Measurements from ENCODE around the gene ZNF536.

ZNF536 gene

DNA sequence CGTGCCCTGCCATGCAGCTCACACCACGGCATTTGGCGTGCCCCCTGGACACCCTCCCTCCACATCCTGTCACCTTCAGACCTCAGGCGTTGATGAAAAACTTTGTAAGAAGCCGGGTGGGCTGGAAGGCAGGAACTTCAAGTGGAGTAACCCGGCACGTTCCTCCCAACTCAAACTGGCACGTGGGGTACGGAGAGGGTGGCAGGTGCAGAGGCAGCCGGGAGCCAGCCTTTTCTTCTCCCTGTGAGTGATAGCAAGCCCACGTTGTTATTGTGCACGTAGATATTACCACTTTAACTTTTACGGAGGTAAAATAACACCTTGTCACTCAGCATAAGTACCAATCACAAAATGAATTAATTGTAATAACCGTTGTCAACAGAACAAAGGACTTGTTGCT lies 198.0 kb downstream of the ZNF536 start:
- peak in 1 of 3 experiments; percentile 3 for DNase-seq

DNA sequence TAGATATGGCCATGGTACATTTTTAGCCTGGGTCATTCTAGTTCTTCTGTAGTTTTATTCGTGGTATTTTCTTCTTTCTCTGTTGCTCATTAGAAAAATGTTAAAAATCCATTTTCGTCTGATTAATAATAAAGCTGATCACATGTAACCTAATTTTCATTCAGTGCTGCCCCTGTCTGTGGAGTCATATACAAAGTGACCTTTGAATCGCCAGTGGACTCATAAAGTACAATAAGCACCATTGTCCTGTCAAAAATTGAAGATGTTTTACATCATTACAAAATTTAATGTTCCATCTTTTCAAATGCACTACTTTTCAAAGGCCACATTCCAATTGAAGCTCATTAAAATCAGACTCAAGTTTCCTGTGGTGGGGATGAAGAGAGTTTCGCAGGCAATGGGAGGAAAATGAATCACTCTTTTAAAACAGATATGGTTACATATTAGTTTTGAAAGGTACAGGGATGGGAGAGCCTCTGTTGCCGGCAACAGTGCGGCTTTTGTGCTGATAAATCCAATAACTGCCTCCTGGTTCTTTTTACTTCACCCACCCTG lies 205.4 kb downstream of the ZNF536 start:
- DNase-seq = no peak

DNA sequence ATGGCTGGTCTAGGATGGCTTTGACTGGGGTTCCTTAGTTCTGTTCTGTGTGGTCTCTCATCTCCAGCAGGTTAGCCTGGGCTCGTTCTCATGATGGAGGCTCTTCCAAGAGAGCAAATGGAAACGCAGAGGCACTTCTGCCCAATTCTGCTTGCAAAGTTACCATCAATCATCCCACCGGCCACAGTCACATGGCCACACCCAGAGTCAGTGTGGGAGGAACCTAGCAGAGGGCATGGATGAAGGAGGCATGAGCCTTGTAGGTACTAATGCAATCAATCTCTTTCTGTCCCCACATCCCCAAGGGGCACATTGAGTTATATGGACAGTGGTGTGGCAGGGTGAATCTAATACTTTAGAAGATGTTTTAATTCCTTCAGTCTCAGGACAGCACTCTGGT lies 207.2 kb downstream of the ZNF536 start:
- DNase-seq = no peak

DNA sequence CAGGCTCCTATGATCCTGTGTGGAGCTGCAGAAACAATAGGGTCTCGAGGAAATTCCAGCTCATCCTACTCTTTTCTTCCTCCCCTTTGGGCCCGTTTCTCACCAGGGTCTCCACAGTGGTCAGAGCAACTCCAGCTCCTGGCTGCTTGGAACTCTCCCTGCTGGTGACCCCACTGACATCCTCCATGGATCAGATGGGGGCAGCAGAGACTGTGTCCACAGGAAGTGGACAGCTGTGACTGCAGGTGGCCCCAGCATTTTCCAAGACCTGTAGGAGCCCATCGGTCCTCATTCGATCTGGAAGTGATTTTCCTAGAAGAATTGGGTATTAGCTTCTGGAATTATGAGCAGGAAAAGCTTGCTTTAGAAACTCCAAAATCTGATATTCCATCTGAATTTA lies 208.5 kb downstream of the ZNF536 start:
- DNase-seq = no peak

DNA sequence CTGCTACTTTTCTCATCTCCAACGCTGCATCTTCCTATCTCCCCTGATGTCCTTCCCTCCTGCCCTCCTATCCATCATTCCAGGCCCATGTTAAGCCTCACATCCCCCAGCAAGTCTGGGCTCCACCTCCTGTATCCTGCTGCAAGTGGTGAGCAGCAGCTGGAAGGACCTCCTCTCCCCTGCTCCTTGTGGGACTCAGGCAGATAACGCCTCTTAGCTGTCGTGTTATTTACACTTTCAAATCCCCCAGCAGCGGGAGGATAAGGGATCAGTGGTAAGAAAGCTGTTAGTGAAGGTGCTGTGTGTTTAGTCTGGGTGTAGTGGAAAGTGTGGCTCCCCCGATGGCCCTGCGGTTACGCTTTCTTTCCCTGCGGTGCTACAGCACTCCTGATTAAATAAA lies 211.9 kb downstream of the ZNF536 start:
- DNase-seq = no peak

DNA sequence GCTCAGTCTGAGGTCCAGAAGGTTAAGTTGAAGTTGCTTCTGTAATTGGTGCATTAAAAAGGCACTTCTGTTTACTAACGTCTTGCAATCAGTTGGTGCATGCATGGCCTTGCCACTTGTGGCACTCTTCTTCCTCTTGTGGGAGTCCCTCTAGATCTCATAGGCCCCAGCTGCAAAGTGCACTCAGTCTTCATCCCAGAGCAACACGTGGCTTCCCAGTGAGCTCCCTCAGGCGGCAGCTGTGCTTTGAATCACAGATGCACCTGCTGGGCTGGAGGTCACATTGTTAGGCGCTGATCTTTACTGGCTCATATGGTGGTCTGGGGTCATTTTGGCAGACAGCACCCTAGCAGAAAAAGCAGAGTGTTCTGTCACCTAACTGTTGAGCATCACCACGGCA lies 215.7 kb downstream of the ZNF536 start:
- DNase-seq = no peak

DNA sequence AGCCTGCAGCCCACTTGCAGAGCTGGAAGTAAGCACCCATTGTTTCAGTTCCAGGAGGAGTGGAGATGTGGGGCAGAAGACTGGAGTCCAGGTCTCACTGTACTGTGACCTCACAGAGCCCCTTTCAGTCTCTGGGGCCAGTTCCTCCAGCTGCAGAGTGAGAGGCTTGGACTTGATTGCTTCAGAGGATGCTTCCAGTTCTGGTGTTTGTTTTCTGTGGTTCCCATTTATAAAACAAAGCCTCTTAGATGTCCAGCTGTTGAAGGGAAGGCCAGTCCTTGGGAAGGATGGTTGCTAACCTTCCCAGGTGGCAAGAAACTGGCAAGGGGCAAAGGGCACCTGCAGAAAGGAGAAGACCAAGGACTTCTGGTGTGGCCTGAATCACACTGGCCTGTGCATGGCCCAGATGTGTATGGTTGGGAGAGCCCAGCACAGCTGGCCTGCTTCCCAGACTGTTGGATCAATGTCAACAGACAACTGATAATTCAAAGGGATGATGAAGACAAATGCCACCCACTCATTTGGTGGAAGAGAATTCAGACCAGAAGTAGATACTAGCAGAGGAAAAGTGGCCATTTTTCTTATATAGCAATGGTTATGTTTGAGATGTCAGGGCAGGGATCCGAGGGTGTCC lies 218.5 kb downstream of the ZNF536 start:
- no peak for DNase-seq

DNA sequence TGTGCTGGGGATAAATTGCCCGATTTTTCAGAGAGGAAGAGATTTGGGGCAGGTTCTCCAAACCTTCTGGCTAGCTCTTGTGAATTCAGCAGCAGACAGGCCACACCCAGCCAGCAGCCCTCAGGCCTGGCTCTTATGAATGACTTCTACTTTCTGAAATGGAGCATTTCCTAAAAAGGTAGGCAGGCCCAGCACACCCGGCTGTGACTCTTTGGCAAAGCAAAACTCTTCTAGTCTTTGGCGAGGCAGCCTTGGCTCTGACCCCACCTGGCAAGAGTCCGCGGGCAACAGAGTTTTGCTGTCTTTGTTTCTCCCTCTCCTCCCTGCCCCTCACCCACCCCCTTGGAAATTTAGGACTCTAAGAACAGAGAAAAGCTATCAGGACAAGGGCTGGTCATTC lies 221.2 kb downstream of the ZNF536 start:
- DNase-seq = no peak

DNA sequence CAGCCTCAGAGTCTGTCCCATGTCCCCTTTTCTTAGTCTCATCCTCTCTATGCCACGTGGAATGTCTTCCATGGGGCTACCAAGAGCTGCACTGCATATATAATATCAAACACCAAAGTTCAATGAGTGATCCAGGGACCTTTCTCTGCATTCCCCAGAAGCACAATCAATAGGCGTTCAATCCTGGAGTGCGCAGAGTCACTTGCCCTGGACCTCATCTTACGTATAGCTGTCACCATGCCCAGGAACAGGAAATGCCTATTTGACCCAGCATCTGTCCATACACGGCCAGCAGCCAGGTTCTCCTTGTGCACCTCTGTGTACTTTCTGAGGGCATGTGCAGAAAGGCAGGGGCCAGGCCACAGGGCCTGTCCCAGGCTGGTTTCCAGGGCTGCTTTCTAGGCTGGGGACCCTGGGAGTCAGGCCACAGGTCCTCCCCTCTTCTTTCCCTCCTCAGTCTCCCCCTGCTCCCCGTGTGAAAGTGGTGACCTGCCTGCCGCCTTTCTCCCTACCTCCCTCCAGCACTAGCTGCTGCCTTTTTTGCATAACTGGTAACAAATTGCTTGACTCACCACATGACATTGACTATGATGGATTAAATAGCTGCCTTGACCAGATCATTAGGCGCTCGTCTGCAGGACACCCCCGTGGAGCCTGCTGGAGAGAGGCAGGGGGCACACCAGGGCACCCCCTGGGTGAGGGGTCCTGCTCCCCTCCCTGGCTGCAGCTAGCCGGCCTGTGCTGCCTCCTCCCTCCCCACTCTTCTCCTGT lies 222.0 kb downstream of the ZNF536 start:
- DNase-seq = no peak

DNA sequence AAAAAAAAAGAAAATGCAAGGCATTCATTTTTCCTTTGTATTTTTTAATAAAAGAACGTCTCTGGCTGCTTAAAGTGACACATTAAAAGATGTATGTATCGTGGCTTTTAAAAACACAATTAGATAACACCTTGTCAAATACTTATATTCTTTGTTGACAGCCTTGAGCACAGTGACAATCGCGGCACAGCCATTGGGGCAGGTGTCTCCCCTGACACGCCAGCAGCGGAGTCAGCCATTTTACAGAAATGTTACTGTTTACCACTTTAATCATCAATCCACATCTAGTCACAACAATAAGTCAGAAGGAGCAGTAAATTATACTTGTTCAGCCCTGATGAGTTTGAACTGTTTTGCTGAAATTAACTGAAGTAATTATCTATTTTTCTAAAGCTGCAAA lies 224.1 kb downstream of the ZNF536 start:
- DNase-seq = no peak

DNA sequence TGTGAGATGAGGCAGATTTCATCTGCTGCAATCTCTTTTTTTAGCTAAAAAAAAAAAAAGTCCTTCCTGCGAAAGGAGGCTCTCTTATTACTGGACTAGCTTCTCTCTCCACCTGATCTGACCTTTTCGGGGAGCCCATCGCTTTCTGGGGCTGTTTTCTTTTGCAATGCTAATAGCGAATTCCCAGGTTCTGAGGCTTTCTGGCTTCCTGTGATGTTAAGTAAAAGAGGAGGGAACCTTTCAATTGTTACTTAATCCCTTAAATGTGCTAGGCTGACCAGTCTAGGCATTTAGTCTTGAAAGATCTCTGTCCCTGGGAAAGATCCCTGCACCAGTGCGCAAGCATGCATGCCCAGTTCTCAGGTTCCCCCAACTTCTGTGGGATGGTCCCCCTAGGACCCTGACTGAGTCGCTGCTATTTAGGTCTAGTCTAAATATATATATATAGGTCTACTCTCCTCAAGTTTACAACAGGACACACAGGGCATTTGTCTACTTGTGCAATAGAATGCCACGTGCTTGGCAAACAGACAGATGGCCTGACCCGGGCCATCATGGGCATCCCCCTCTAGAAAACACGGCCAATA lies 224.7 kb downstream of the ZNF536 start:
- no peak for DNase-seq

DNA sequence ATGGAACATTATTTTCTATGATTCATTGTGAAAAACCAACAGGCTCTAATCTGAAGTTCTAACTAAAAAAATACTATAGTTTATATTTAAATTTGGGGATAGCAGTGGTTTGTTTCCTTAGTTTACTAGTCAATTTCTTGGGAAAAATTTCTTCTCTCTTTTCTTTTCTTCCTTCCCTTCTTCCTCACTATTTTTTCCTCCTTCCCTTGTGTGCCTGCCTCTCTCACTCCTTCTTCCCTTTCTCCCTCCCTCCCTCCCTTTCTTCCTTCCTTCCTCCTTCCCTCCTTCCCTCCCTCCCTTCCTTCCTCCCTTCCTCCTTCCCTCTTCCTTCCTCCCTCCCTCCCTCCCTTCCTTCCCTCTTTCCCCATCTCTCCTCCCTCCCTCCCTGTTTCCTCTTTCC lies 226.5 kb downstream of the ZNF536 start:
- no peak for DNase-seq

DNA sequence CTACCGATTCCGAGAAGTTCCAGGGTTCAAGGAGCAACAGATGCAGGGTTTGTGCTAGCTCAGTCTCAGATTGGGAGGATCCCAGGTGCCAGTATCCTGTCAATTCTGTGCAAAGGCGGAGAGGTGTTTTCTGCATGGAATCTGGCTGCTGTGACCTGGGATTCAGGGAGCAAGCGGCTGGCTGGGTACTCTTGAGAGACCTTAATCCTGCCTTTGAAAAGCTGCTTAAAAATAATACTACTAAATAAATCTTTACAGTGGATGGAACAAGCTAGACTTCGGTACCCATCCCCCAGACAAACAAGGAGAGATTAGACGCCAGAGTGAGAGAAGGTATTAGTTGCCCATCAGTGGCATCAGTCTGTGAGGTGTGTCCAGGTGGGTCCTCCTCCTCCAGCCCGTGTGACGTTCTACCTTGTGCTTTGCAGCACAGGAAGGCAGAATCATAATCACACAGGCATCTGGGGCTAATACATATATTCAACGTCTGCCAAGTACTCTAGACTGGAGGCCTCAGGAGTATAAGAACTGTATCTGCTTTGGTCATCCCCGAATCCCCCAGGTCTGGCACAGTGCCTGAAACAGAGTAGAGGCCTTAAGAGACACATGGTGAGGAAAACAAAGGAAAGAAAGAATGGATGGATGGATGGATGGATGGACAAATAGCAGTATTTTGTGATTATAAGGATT lies 230.6 kb downstream of the ZNF536 start:
- no peak for DNase-seq

DNA sequence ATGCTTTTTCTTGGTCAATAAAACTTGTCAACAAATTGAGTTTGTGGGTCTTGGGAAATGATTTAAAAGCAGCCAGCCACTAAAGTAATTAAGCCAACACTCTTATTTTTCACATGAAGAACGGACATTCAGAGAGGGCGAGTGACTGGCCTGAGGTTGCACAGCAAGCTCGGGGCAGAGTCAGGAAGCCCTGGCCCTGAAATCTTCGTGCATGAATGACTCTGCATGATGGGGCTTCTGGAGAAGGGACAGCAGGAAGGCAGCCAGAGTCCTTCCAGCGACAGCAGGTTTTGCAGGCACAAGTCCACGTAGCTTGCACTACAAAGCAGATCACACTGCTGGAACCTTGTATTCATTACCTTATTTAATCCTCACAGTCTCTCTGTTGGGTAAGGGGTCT lies 232.5 kb downstream of the ZNF536 start:
- DNase-seq = no peak

DNA sequence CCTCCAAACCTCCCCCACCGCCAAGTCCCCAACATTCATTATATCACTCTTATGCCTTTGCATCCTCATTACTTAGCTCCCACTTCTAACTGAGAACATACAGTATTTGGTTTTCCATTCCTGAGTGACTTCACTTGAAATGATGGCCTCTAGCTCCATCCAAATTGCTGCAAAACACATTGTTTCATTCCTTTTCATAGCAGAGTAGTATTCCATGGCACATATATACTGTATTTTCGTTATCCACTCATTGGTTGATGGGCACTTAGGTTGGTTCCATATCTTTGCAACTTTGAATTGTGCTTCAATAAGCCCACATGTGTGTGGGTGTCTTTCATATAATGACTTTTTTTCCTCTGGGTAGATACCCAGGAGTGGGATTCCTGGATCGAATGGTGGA lies 233.1 kb downstream of the ZNF536 start:
- DNase-seq = no peak

DNA sequence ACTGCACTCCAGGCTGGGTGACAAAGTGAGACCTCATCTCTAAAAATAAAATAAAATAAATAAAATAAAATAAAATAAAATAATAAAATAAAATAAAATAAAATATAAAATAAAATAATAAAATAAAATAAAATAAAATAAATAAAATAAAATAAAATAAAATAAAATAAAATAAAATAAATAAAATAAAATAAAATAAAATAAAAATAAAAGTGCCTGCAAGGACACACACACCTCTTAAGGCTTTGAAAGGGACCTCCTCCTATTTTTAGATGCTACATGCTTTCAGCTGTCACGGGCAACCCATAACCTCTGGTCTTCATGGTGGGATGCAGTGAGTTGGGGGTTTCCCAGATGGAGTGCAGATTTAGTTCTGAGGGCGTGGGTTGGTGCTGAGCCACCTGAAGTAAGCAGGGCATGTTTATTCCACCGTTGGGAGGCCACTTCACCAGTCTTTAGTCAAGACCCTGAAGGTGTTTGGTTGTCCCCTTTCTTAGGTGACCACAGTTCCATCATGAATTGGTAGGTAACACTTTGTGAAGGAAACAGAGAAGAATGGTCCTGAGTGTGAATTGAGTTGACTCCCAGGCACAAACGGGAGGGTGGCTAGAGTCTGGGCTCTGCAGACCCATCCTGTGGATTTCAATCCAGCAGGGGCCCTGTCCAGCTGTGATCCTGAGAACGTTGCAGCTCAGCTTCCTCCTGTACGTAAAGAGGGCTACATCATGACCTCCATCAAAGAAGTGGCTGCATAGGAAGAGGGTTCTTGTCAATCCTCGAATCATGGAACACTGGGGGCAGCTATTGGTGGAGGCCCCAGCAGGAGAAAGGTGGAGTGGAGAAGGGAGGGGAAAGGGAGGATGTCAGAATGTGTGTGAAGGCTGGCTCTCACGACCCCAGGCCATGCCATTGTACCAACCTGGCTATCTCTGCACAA lies 234.2 kb downstream of the ZNF536 start:
- DNase-seq = no peak
